ENCODE data around the gene CCDC183.

The CCDC183 gene

GRCh38 chr9:136829412-136829811, 33.3 kb downstream of the CCDC183 start:
- H4K20me1 ChIP-seq (ENCODE audit: insufficient read depth, low read length), result no peaks in the 10 kb centered on the region
- H3K9ac ChIP-seq (ENCODE audit: low read length), result no peak overlapping the region
- H3K4me2 ChIP-seq (ENCODE audit: low read length), result no peak overlapping the region
- H3K9me2 ChIP-seq (ENCODE audit: low read depth, low read length), result no peaks in the 10 kb centered on the region
- H3K79me2 ChIP-seq (ENCODE audit: insufficient read depth, low read length), result no peaks in the 10 kb centered on the region
- H3K4me1 ChIP-seq (ENCODE audit: insufficient read depth, low read length, severe bottlenecking), result no peaks in the 10 kb centered on the region
- H3F3A ChIP-seq (ENCODE audit: insufficient read depth, low read length), result no peaks in the 10 kb centered on the region
- no peaks in the 10 kb centered on the region for H3K27me3 ChIP-seq (ENCODE audit: insufficient read depth, low read length)
- TF ChIP-seq EZH2 (IDR thresholded peaks at IDR 0.05; ENCODE audit: borderline replicate concordance, low read length) (no peak), CTCF (IDR thresholded peaks at IDR 0.05; ENCODE audit: low read length) (no peak)
- H3K36me3 ChIP-seq (ENCODE audit: insufficient read depth, low read length), result peaks cover 81% of the 10 kb centered on the region
- no peak overlapping the region for H3K27ac ChIP-seq (ENCODE audit: low read depth, low read length, poor library complexity, severe bottlenecking)
- no peak overlapping the region for H2AFZ ChIP-seq (ENCODE audit: low read length)
- no peaks in the 10 kb centered on the region for H3K9me3 ChIP-seq (ENCODE audit: low read length)
- H3K4me3 ChIP-seq (ENCODE audit: low read depth, low read length, poor library complexity, severe bottlenecking), result no peak overlapping the region

- no peak overlapping the region for H3K4me3 ChIP-seq (ENCODE audit: low read depth, low read length, poor library complexity, severe bottlenecking)
- H3K4me1 ChIP-seq (ENCODE audit: insufficient read depth, low read length, severe bottlenecking), result no peaks in the 10 kb centered on the region
- H3K79me2 ChIP-seq (ENCODE audit: insufficient read depth, low read length), result no peaks in the 10 kb centered on the region
- no peaks in the 10 kb centered on the region for H3F3A ChIP-seq (ENCODE audit: insufficient read depth, low read length)
- H4K20me1 ChIP-seq (ENCODE audit: insufficient read depth, low read length), result no peaks in the 10 kb centered on the region
- H3K9ac ChIP-seq (ENCODE audit: low read length), result no peak overlapping the region
- no peak overlapping the region for H3K4me2 ChIP-seq (ENCODE audit: low read length)
- no peaks in the 10 kb centered on the region for H3K27me3 ChIP-seq (ENCODE audit: insufficient read depth, low read length)
- H3K9me2 ChIP-seq (ENCODE audit: low read depth, low read length), result no peaks in the 10 kb centered on the region
- H3K27ac ChIP-seq (ENCODE audit: low read depth, low read length, poor library complexity, severe bottlenecking), result no peak overlapping the region
- TF ChIP-seq CTCF (IDR thresholded peaks at IDR 0.05; ENCODE audit: low read length) (no peak), EZH2 (IDR thresholded peaks at IDR 0.05; ENCODE audit: borderline replicate concordance, low read length) (no peak)
- H2AFZ ChIP-seq (ENCODE audit: low read length), result no peak overlapping the region
- peaks cover 76% of the 10 kb centered on the region for H3K36me3 ChIP-seq (ENCODE audit: insufficient read depth, low read length)
- no peaks in the 10 kb centered on the region for H3K9me3 ChIP-seq (ENCODE audit: low read length)
These were observed 34.1 kb downstream of the CCDC183 start for GRCh38 chr9:136829981-136830885.

DNA sequence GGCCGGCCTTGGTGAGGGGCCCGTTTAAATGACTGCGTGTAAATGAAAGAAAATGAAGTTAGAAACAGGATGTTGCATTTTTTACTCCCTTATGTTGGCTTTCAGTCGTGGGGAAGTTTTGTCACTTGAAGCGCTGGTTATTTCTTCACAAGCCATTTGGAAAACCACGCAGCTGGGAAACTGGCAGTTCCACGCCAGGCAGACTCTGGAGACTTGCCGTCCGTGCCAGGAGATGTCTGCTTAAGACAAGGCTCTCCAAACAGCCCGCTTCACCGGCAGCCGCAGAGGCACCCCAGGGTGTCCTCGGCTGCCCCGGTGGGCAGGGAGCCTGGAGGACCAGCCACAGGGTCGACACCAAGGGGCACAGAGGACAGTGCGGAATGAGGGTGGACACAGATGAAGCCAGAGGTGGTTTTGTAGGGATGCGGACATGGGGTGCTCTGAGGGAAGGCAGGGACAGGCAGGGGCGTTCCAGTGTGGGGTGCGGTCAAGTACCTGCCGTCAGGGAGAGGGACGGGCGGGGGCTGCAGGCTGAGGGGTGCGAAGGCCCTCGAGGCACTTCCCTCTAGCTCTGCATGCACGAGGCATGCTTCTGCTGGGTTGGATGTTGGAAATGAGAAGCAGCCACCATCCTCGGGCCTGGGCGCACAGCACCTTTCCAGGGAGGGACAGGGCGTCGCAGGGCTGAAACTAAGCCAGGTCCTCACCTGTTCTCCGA, 35.0 kb downstream of the CCDC183 start:
- no peak overlapping the region for H3K4me3 ChIP-seq (ENCODE audit: low read depth, low read length, poor library complexity, severe bottlenecking)
- no peaks in the 10 kb centered on the region for H3K9me3 ChIP-seq (ENCODE audit: low read length)
- no peak overlapping the region for H3K9ac ChIP-seq (ENCODE audit: low read length)
- TF ChIP-seq CTCF (IDR thresholded peaks at IDR 0.05; ENCODE audit: low read length) (no peak), EZH2 (IDR thresholded peaks at IDR 0.05; ENCODE audit: borderline replicate concordance, low read length) (no peak)
- H2AFZ ChIP-seq (ENCODE audit: low read length), result no peak overlapping the region
- no peak overlapping the region for H3K4me2 ChIP-seq (ENCODE audit: low read length)
- H4K20me1 ChIP-seq (ENCODE audit: insufficient read depth, low read length), result no peaks in the 10 kb centered on the region
- H3K9me2 ChIP-seq (ENCODE audit: low read depth, low read length), result no peaks in the 10 kb centered on the region
- peaks cover 71% of the 10 kb centered on the region for H3K36me3 ChIP-seq (ENCODE audit: insufficient read depth, low read length)
- H3K79me2 ChIP-seq (ENCODE audit: insufficient read depth, low read length), result no peaks in the 10 kb centered on the region
- no peak overlapping the region for H3K27ac ChIP-seq (ENCODE audit: low read depth, low read length, poor library complexity, severe bottlenecking)
- no peaks in the 10 kb centered on the region for H3K27me3 ChIP-seq (ENCODE audit: insufficient read depth, low read length)
- no peaks in the 10 kb centered on the region for H3F3A ChIP-seq (ENCODE audit: insufficient read depth, low read length)
- H3K4me1 ChIP-seq (ENCODE audit: insufficient read depth, low read length, severe bottlenecking), result no peaks in the 10 kb centered on the region
